ENCODE data around the gene ITPRID2.

DNA sequence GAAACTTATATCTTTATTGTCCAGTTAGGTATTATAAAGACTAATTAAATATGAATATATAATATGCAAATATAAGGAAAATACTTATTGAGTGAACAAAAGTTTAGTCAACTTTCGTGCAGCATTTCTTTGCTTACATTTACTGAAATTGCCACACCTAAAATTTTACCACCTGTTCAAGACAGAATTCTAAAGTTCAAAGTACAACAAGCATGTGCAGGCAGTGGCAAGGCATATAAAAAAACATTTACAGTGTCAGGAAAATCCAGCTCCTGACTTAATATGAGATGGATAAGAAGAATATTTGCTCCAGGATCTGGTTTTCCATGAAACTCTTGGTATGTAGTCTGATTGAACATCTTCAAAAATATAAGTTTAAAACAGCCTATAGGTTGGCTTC is 4.8 kb downstream of the ITPRID2 start:
- TF ChIP-seq, protein P1, sequence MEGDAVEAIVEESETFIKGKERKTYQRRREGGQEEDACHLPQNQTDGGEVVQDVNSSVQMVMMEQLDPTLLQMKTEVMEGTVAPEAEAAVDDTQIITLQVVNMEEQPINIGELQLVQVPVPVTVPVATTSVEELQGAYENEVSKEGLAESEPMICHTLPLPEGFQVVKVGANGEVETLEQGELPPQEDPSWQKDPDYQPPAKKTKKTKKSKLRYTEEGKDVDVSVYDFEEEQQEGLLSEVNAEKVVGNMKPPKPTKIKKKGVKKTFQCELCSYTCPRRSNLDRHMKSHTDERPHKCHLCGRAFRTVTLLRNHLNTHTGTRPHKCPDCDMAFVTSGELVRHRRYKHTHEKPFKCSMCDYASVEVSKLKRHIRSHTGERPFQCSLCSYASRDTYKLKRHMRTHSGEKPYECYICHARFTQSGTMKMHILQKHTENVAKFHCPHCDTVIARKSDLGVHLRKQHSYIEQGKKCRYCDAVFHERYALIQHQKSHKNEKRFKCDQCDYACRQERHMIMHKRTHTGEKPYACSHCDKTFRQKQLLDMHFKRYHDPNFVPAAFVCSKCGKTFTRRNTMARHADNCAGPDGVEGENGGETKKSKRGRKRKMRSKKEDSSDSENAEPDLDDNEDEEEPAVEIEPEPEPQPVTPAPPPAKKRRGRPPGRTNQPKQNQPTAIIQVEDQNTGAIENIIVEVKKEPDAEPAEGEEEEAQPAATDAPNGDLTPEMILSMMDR (IDR thresholded peaks at IDR 0.05 in 4 of 5, conservative IDR thresholded peaks at IDR 0.05 in 1 of 5), result no peak
- TF ChIP-seq POLR2A (IDR thresholded peaks at IDR 0.05), result no peak
